HG03521 (cell line): ENCODE measurements around the gene LITAFD.
"Not testable (repeated sequence)": the region's sequence is repeated elsewhere in the genome, so short reads cannot be mapped to it uniquely, and the experiment has no call there.

ENCODE experiments used
- ATAC-seq: cut with Tn5 transposase; IDR thresholded peaks from one replicate; pipeline ENCODE4 v1.9.1; 2021; ENCODE audit warnings: mild to moderate bottlenecking, moderate library complexity; ENCODE audit not compliant: unreplicated experiment

LITAFD gene

DNA sequence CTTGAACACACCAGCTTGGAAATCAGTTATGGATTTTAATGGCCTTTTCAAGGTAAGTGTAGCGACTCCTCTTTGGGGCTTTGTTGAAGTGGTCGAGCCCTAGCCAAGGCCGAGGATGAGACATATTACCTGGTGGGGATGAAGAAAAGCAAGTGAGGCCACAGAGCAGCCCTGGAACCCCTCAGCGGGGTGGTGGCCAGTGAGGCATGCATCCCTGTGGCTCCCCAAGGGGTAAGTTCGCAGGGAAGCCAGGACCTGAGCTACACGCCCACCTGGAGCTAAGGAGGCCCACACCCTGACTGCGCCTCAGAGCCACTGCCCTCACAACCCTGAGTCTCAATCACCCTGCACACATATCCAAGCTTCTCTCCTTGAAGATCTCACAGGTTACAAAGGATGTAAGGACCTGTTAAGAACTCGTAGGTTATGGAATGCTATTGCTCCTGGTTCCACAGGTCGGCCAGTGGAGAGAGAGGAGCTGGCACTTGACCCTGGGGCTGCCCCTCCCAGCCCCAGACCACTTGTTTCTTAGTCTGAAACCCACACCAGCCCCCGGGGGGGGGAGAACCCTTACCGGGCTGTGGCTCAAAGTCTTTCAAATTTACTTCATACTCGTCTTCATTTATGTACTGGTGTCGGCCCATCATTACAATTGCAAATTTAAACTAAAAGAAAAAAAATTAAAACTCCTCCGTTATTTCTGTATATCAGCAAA lies 12.0 kb downstream of the LITAFD start:
- ATAC-seq, result no peak

DNA sequence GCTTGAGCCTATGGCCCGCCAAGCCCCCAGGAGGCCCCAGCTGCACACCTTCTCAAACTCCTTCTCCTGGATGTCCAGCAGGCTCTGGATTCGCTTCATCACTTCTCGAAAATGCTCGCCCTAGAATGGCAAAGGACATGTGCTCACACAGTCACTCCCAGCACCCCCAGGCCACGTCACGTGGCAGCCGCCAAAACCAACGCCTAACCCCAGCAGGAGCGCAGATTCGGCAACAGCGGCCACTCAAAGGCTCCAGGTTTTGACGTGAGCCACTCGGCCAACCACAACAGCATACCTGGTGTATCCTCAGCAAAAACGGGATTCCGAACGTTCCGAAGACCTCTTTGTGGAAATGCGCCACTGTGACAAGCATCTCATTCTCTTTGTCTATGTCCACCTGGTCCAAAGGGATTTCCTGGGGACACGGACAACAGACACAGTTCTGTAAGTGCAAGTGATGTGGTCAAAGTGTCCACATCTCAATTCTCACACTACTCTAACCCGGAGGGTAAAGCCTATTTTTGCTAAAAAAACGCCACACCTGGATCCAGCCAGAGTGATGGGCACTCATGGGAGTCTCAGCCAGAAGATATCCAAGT lies 12.7 kb downstream of the LITAFD start:
- ATAC-seq, result no peak

DNA sequence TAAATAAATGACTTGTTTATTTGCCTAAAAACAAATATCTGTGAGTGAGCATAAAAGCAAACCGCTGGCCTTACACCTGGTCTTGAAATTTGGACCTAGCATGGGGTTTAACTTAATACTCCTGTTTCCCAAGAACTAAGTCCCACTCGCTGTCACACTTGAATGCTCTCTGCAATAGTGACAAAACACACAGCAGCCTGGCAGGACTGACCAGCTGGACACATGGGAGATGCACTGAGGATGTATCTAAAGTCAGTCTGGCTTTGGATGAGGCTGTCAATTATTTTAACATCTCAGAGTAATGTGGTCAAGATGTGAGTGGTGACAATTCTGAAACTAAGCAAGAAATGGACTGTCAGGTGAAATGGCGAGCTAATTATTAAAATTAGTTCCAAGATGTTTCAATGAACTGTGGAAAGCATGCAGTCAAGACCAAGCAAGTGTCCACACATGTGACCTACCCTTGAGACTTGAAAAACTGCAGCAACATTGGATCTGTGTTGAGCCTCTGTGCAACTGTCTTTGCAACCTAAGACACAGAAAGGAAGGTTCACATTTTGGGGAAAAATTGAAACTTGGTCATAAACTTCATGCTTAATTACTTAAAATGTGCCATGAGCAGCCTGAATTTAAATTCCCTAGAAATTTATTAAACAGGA lies 16.6 kb downstream of the LITAFD start:
- ATAC-seq, result no peak

DNA sequence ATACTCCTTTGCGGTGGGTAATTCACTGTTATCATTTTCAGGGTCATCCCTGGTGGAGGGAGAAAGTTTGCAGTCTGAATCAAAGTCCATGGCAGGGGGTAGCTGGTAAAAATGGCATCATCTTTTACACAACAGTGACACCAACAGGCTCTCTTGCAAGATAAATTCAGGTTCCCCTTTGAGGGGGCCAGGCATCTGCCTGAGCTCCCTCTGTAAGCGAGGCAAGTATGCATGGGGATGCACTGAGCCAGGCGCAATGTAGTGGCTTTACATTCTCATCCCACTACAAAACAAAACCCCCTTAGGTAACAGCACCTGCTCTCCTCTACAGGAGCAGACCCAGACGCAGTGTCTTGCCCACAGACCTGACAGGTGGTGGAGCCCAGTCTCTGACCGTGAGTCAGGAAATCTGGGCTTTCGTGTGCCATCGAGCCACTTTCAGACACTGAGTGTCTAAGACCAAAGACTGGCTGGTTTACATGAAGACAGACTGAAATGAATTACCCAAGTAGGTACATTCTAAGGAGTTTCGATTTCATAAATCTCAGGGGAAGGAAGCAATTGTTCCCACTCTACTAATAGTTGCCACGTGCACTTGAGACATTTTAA lies 17.7 kb downstream of the LITAFD start:
- ATAC-seq, result no peak

DNA sequence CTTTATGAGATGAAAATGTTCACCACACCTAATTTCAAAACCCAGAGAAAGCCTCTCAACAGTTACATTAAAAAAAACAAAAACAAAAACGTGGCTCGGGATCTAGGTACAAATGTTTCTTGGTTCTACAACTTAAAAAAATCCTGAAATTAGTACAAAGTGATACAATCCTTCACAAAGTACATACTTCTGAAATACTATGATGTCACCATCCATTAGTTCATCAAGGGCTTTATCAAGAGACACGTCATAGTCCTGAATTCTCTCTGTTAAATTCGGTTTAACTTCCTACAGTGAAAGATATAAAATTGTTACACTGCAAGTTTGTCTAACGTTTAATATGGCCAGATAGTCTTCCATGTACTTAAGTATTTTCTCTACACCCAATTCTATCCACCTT lies 18.2 kb downstream of the LITAFD start:
- ATAC-seq, result no peak

DNA sequence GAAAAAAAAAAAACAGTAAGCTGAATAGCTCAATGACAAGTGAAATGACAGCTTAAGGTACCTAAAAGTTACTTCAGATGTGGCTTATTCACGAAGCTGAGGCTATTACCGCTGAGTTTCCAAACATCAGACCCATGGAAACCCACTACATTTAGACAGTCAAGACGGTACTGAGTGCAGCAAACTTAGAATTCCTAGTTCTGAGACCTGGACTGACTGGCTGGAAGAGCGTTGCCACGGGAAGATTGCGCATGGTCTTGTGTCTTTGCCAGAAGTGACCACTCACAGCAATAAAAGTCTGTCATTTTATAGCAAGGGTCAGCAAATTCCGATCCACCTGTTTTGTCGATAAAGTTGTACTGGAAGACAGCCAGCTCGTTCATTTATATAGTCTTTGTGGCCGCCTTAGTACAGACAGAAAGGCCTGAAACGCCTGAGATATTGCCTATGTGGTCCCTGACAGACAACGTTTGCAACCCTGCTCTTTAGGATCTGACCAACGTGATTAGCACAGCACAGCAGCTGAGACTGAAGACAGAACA lies 19.2 kb downstream of the LITAFD start:
- no peak for ATAC-seq

DNA sequence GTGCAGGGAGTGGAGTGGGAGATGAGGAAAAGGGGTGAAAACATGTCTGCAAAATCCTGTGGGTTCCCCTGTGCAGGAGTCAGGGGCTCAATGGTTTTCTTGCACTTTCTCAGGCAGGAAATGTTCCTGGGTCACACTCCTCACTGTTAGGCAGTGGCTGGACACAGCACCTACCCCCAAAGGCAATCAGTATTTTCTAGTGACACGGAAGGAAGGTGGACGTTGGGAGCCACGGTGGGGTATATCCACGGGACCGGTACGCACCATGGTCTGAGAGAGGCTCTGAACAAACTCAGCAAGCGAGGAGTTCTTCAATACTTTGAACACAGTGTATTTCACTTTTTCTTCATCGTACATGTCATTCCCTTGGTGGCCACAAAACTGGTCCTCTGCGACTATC lies 20.9 kb downstream of the LITAFD start:
- no peak for ATAC-seq

DNA sequence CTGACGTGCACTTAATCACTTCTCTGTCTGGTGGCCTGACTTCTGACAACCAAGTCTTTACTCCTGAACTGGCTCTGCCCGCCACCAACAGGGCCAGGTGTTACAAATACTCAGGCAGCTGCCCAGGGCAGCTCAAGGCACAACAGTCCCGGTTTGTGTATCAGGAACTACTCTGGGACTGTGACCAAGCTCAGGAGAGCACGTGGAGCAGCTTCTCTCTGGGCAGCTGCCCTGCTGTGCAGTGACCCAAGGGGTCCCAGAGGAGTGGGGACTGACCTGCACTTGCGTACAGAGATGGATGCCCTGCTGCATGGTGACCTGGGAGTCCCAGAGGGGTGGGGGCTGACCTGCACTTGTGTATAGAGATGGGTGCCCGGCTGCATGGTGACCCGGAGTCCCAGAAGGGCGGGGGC lies 21.9 kb downstream of the LITAFD start:
- ATAC-seq, result no peak

DNA sequence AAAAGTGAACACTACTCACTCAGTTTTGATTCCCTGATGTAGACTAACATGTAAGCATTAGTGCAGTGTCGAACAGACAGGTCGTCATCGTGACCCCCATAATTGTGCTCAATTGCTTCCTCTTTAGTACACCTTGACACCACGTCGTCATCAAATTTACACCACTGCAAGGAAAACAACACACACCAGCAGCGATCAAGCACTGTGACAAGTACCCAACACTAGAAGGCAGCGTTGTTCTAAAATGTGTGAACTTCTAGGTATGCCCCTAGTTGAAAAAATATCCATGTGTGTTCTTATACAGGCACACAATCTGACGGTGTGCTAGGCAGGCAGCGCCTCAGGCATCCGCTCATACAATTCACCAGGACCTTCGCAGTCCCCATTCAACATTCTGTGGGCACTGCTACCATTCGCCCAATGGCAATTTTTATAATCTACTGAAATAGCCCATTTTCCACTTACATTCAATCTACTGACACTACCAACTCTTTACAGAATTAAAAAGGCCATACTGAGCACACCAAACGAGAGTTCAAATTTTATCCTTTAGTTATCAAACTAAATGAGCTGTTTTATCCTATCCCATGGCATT lies 23.1 kb downstream of the LITAFD start:
- no peak for ATAC-seq

DNA sequence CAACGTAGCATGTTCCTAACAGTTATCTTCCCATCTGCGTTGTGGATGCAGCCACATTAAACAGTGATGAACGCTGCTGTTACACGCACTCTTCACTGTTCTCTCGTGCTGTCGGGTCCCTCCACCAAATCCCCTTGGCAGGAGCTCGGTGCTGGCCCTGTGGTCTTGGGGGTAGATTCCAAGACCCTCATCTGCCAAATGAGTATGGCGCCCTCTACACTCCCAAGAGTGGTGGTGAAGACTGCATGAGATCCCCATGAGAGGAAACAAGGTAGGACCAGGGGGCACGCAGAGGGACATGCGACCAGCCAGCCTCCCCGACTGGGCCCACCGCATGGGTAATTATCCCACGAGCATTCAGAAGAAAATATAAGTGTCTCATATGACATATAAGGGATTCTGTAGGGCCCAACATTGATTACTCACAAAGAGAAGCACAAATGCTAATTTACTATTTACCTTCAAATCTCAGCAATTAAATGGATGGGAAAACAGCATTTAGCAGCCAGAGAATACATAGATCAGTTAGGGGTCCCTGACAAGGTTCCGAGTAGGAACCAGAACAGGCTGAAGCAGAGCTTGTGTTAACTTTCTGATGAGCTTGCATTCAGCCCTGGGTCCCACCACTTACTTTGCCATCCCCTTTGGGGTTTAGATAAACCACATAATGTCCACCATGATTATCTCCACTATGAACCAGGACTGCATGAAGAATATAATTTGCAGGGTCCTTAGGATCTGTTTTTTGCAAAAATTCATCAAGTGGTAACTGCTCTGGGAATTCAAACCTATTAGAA lies 23.8 kb downstream of the LITAFD start:
- no peak for ATAC-seq

DNA sequence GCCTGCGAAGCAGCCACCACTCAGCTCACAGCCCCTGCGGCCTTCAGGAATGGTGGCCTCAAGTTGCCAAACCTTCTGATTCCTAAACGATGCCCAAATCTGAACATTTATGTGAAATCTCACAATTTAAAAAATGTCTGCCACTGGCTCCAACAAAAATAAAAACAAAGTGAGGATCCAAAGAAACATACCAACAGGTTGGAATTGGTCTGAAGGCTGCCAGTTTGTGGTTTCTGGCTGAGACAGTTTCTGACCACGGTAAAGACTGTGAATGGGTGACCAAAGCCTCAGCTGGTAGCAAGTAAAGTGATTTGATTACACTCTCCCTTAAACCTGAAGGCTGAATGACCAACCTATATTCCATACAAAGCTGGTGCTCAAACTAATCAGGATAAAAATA lies 24.9 kb downstream of the LITAFD start:
- ATAC-seq, result no peak

DNA sequence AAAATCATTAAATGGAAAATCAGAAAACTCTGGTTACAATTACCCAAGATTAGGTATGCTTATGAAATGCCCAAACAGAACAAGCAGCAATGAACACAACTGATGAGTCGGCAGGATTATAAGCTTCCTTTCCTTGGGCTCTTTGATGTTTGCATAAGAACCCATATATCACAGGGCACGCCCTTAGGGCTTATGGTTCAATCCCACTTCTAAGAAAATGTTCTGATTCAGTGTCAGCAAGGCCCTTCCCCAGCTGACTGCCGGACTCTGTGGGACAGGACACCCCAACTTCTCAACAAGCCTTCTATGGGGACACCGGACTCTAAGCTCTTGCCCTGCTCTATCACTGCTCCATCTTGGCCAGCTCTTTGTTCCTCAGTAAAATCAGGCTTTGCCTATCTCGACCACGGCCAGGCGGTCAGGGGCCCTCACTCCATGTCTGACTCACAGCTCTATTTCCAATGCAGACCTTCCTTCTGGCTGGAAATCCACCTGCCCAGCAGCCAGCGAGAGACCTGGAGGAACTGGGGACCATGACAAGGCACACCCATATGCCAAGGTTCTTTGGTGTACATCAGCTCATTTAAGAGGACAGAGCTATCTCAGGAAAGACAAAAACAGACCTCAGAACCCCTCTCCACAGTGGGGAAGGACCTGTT lies 26.8 kb downstream of the LITAFD start:
- ATAC-seq, result no peak

DNA sequence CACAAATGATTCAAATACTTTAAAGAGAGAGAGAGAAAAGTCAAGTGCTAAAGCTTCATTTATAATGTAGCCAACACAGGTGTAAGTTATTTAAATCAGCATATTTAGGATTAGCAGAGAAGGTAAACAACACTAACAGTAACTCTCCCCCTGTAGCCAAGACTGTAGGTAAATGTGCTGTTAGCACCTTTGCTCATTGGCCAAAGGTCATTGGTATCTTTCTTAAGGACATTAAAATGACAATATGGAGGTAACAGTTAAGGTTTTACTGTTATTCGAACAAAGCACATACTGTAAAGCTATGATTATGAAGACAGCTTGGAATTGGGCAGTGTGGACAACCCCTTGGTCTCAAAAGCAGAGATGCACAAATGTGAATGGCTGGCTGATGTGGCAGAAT lies 28.7 kb downstream of the LITAFD start:
- no peak for ATAC-seq

DNA sequence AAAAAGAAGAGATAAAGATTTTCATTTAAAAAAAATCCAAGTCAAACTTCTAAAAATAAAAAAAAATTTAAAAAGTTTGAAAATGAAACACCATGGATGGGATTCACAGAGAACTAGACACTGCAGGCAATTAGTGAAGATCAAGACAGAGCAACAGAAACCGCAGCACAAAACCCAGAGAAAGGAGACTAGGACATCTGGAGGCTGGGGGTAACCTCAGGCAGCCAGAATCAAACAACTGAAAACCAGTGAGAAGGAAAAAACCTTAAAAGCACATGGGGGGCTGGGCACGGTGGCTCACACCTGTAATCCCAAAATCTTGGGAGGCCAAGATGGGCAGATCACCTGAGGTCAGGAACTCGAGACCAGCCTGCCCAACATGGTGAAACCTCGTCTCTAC lies 30.6 kb downstream of the LITAFD start:
- ATAC-seq, result no peak

DNA sequence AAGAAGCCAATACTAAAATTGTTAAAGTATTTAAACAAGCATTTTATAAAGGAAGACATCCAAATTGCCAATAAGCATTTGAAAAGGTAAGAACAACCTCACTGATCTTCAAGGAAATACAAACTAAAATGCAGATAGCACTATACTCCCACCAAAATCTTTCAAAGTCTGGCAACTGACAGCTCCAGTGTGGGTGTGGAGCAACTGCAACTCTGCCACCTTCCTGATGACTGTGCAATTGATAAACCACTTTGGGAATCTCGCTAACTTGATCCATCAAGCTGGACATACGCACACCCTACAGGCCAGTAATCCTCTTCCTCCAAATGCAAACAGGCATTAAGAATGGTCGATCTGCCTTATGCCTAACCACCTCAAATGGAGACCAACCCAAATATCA lies 31.9 kb downstream of the LITAFD start:
- ATAC-seq, result no peak

DNA sequence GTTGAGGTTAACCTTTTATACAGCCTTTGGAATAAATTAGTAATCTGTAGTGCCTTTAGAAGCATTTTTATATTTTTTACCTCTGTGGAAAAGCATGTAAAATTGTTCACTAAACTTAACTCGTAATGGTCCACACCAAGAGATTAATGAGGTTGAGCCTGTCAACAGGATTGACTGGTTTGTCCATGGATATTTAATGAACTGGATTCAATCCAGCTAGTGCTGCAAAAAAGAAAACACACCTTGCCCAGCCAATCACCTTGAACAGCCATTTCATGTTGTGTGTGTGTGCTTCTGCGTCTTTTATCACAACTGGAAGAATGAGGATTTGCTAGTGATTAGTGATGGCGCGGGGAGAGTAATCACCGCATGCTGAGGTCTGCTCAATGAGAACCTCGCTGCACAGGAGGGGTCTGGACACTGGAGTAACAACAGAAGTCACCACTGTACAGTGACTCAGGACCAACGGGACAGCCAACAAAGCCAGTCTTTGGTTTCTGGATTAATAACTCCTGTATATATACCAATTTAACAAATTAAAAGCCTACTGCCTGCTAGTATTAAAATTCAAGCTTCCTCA lies 33.7 kb downstream of the LITAFD start:
- ATAC-seq, result no peak

DNA sequence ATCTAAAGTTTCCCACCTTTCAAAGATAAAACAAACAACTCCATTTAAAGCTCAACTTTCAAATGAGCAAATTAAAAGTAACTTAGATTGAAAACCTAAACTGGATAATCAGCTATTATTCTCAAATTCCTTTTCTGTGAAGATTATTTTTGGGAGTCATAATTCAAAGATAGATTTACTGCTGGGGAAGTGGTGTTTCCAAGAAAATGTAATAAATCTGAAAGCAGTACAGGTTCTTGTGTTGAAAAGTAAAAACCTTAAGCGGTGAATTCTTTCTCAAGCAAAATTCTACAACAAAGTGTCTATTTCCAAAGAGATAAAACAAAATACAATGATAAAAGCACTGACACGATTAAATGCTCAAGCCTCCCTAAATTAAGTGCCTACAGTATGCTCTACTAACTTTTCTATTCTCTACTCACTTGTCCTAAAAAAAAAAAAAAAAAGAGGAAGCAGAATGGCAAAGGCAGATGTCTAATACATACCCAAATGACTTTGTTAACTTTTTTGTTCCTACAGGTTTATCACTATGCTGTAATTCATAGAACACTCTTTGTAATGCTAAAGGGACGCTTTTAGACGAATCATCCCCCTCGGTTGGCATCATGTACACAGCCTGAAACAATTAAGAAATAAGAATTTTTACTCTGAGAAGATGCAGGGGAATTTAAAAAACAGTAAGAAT lies 34.5 kb downstream of the LITAFD start:
- ATAC-seq, result no peak

DNA sequence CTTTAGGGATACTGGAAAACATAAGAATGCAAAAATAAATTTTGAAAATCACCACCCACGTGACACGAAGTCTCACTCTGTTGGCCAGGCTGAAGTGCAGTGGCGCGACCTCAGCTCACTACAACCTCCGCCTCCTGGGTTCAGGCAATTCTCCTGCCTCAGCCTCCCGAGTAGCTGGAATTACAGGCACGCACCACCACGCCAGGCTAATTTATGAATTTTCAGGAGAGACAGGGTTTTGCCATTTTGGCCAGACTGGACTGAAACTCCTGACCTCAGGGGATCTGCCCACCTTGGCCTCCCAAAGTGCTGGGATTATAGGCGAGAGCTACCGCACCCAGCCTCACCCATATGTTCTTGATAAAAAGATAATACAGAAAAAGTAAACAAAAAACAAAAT lies 35.2 kb downstream of the LITAFD start:
- not testable (repeated sequence) for ATAC-seq
